GM12892 (cell line): ENCODE results near the gene ATP5ME. TPM values are rescaled to one million over a fixed set of nuclear protein-coding genes. Genes with fewer than 3 reads are reported as not detected.

Source experiments
- DNase-seq: peaks from one replicate; pipeline ENCODE4 v3.0.0; 2011; ENCODE audit not compliant: insufficient read length
- FAIRE-seq: peaks from 2 replicates; lab custom pipeline; 2011; peaks lifted over from hg19 to GRCh38; lab: Jason Lieb, UNC
- POLR2A ChIP-seq: IDR thresholded peaks from 2 replicates; pipeline ENCODE4 v1.6.1; 2011; ENCODE audit warnings: low read depth, low read length, control low read depth
- POLR2AphosphoS5 ChIP-seq: IDR thresholded peaks from 2 replicates; pipeline ENCODE4 v1.6.1; 2011; ENCODE audit warnings: low read depth, low read length, control low read depth
- TAF1 ChIP-seq: IDR thresholded peaks from 2 replicates; pipeline ENCODE4 v1.6.1; 2011; ENCODE audit warnings: low read depth, mild to moderate bottlenecking, control low read depth, low read length, borderline replicate concordance
- polyA plus RNA-seq: library from polyadenylated mRNA; unstranded; fragments of >200 nt; gene quantifications from one replicate; pipeline ENCODE4 v1.2.1, GENCODE V29; 2012; ENCODE audit warnings: missing spikeins, inconsistent platforms; ENCODE audit not compliant: missing spikeins

The ATP5ME gene
- 693 TPM for polyA plus RNA-seq

- peak; percentile 100 for DNase-seq
- TF ChIP-seq TAF1, result peak; percentile 75; the same call in 1 of the 2 replicates
- peak; percentile 84 for TF ChIP-seq POLR2A
- TF ChIP-seq POLR2AphosphoS5, result peak; percentile 85
- FAIRE-seq, result peak; percentile 100
These were observed at the start of gene ATP5ME, which contains the start of gene MYL5 for GRCh38 chr4:674172-675035. TSS of gene ATP5ME (minus strand) at chr4:674276. CDS start at chr4:674247, 29 bp downstream. TSS of gene MYL5 (plus strand) at chr4:674542. CDS start at chr4:678027, 3,485 bp downstream.

GRCh38 chr4:722851-723360 lies 48.8 kb upstream of the ATP5ME start:
- DNase-seq (no peak), FAIRE-seq (no peak)
- no peak for TF ChIP-seq POLR2AphosphoS5
- TF ChIP-seq POLR2A, result no peak
- no peak for TF ChIP-seq TAF1

- DNase-seq (no peak), FAIRE-seq (no peak)
- TF ChIP-seq POLR2A (no peak), TAF1 (no peak), POLR2AphosphoS5 (no peak)
These were observed 48.2 kb upstream of the ATP5ME start for GRCh38 chr4:722169-722725.

GRCh38 chr4:721261-722168 lies 47.4 kb upstream of the ATP5ME start:
- DNase-seq, result no peak

GRCh38 chr4:720111-720860 lies 46.2 kb upstream of the ATP5ME start:
- FAIRE-seq (no peak), DNase-seq (no peak)
- no peak for TF ChIP-seq POLR2A
- no peak for TF ChIP-seq POLR2AphosphoS5
- no peak for TF ChIP-seq TAF1

More at GRCh38 chr4:721261-722168, 47.4 kb upstream of the ATP5ME start:
- TF ChIP-seq POLR2AphosphoS5, result no peak
- TF ChIP-seq POLR2A, result no peak
- TF ChIP-seq TAF1, result no peak
- FAIRE-seq, result no peak

- no peak for DNase-seq
- FAIRE-seq, result no peak
- no peak for TF ChIP-seq TAF1
- TF ChIP-seq POLR2AphosphoS5, result no peak
- no peak for TF ChIP-seq POLR2A
These were observed 44.4 kb upstream of the ATP5ME start for GRCh38 chr4:718460-718859.

- no peak for DNase-seq
- TF ChIP-seq POLR2A, result no peak
- TF ChIP-seq TAF1, result no peak
- TF ChIP-seq POLR2AphosphoS5, result no peak
- FAIRE-seq, result no peak
These were observed 43.7 kb upstream of the ATP5ME start for GRCh38 chr4:717601-718320.

GRCh38 chr4:714087-714486 lies 40.0 kb upstream of the ATP5ME start:
- TF ChIP-seq TAF1 (no peak), POLR2A (no peak), POLR2AphosphoS5 (no peak)
- no peak for FAIRE-seq

GRCh38 chr4:712916-713632 lies 39.0 kb upstream of the ATP5ME start:
- DNase-seq, result no peak
- TF ChIP-seq POLR2A (no peak), POLR2AphosphoS5 (no peak), TAF1 (no peak)
- FAIRE-seq, result no peak

More at GRCh38 chr4:714087-714486, 40.0 kb upstream of the ATP5ME start:
- no peak for DNase-seq
